Nephron (organoid): ENCODE results near the gene GIT2.

ENCODE experiments used
- H3K27ac Mint-ChIP-seq, 3 experiments: 2 replicates each; pipeline ENCODE4 v1.8.0; 2020; ENCODE audit warnings: mixed read lengths in 3 of 3, mild to moderate bottlenecking in 2 of 3, moderate library complexity in 1 of 3
- H3K27me3 Mint-ChIP-seq: 2 replicates; pipeline ENCODE4 v1.8.0; 2021; ENCODE audit warnings: low read depth, mild to moderate bottlenecking, moderate library complexity, mixed read lengths
- H3K36me3 Mint-ChIP-seq: 2 replicates; pipeline ENCODE4 v1.8.0; 2020; ENCODE audit warnings: low read depth, mixed read lengths
- H3K4me1 Mint-ChIP-seq: 2 replicates; pipeline ENCODE4 v1.8.0; 2020; ENCODE audit warnings: mixed read lengths
- H3K4me3 Mint-ChIP-seq, 3 experiments: 2 replicates each; pipeline ENCODE4 v1.8.0; 2020; ENCODE audit warnings: mild to moderate bottlenecking in 3 of 3, mixed read lengths in 3 of 3, moderate library complexity in 2 of 3
- H3K9me3 Mint-ChIP-seq: 2 replicates; pipeline ENCODE4 v1.8.0; 2020; ENCODE audit warnings: mixed read lengths
- CTCF ChIP-seq, 3 experiments: fragments of 200-600 bp; sonication (generic); IDR thresholded peaks; one replicate each; pipeline ENCODE4 v1.5.0; 2021; ENCODE audit warnings: antibody characterized with exemption in 3 of 3; ENCODE audit not compliant: unreplicated experiment in 3 of 3

The GIT2 gene

GRCh38 chr12:109961201-109961600 lies 35.0 kb downstream of the GIT2 start:
- H3K4me3 Mint-ChIP-seq: no peak overlapping the region
- peaks cover 66% of the 10 kb centered on the region for H3K36me3 Mint-ChIP-seq
- no peak overlapping the region for H3K27ac Mint-ChIP-seq
- H3K4me1 Mint-ChIP-seq: no peaks in the 10 kb centered on the region
- no peaks in the 10 kb centered on the region for H3K27me3 Mint-ChIP-seq
- TF ChIP-seq CTCF (IDR thresholded peaks at IDR 0.05; ENCODE audit: unreplicated experiment in 3 of 3): no peak
- no peaks in the 10 kb centered on the region for H3K9me3 Mint-ChIP-seq

GRCh38 chr12:109959411-109960093 lies 36.6 kb downstream of the GIT2 start:
- H3K27ac Mint-ChIP-seq: no peak overlapping the region
- no peak overlapping the region for H3K4me3 Mint-ChIP-seq
- H3K4me1 Mint-ChIP-seq: no peaks in the 10 kb centered on the region
- peaks cover 62% of the 10 kb centered on the region for H3K36me3 Mint-ChIP-seq
- TF ChIP-seq CTCF (IDR thresholded peaks at IDR 0.05; ENCODE audit: unreplicated experiment in 3 of 3): no peak
- H3K27me3 Mint-ChIP-seq: no peaks in the 10 kb centered on the region
- no peaks in the 10 kb centered on the region for H3K9me3 Mint-ChIP-seq

GRCh38 chr12:109958374-109958773 lies 37.8 kb downstream of the GIT2 start:
- Mint-ChIP-seq H3K4me1 (no peaks in the 10 kb centered on the region), H3K27ac (no peak overlapping the region), H3K36me3 (peaks cover 64% of the 10 kb centered on the region), H3K27me3 (no peaks in the 10 kb centered on the region), H3K4me3 (no peak overlapping the region), H3K9me3 (no peaks in the 10 kb centered on the region)
- no peak for TF ChIP-seq CTCF (IDR thresholded peaks at IDR 0.05; ENCODE audit: unreplicated experiment in 3 of 3)

GRCh38 chr12:109953656-109954055 lies 42.5 kb downstream of the GIT2 start:
- Mint-ChIP-seq H3K27me3 (no peaks in the 10 kb centered on the region), H3K27ac (no peak overlapping the region), H3K36me3 (peaks cover 63% of the 10 kb centered on the region), H3K4me3 (no peak overlapping the region), H3K9me3 (no peaks in the 10 kb centered on the region), H3K4me1 (peaks cover 46% of the 10 kb centered on the region)
- no peak for TF ChIP-seq CTCF (IDR thresholded peaks at IDR 0.05; ENCODE audit: unreplicated experiment in 3 of 3)

- no peak for TF ChIP-seq CTCF (IDR thresholded peaks at IDR 0.05; ENCODE audit: unreplicated experiment in 3 of 3)
- Mint-ChIP-seq H3K27ac (peak overlapping the region; percentile 93 to 99 (median 97)), H3K36me3 (peaks cover 60% of the 10 kb centered on the region), H3K4me1 (peaks cover 53% of the 10 kb centered on the region), H3K27me3 (no peaks in the 10 kb centered on the region), H3K4me3 (no peak overlapping the region), H3K9me3 (no peaks in the 10 kb centered on the region)
Measured at GRCh38 chr12:109952873-109953272, 43.3 kb downstream of the GIT2 start.
